ENCODE results near the gene KCNS3. TPM values are rescaled to one million over a fixed set of nuclear protein-coding genes. Genes with fewer than 3 reads are reported as not detected.

The KCNS3 gene
- total and polyA plus RNA-seq, 9 of the 15 experiments (the other 6 are each of a cell fraction or from before 2014, with no cell fraction given) = 0.01 to 0.75 (median 0.25) TPM

- no TSS peak for BruUV-seq (replicated peaks)
- Histone ChIP-seq H3K36me3 (ENCODE audit: control insufficient read depth, insufficient read depth, low read length) (no peaks in the 10 kb centered on the region), H3K27me3 (ENCODE audit: control insufficient read depth in 2 of 2, insufficient read depth in 2 of 2, low read length in 2 of 2) (no peaks in the 10 kb centered on the region), H2AFZ (ENCODE audit: low read depth, low read length) (no peak overlapping the region), H3K9me3 (replicated peaks; ENCODE audit: control insufficient read depth, insufficient read depth, low read depth, low read length) (no peaks in the 10 kb centered on the region), H3K9ac (ENCODE audit: insufficient read depth in 1 of 2, low read depth in 2 of 2, low read length in 2 of 2) (no peak overlapping the region), H3K79me2 (ENCODE audit: control insufficient read depth, insufficient read depth, low read length) (no peaks in the 10 kb centered on the region), H3K4me2 (ENCODE audit: insufficient read depth, low read length) (no peak overlapping the region), H4K20me1 (replicated peaks; ENCODE audit: control insufficient read depth, insufficient read depth, low read length) (no peaks in the 10 kb centered on the region), H3K4me1 (replicated peaks in 1 of 2; ENCODE audit: control insufficient read depth in 2 of 2, insufficient read depth in 2 of 2, low read length in 2 of 2) (no peaks in the 10 kb centered on the region), H3K27ac (ENCODE audit: extremely low read depth, low read depth, low read length) (no peak overlapping the region), H3K9me1 (ENCODE audit: control insufficient read depth, insufficient read depth, low read length) (no peaks in the 10 kb centered on the region), H3K4me3 (no peak overlapping the region)
- ChIA-PET POLR2A (no interaction called here), CTCF (ENCODE audit: low intra/inter-chr PET ratio) (no interaction called here)
- in situ Hi-C loops (cut with MboI) = loop anchor here (5.0 to 10.0 kb wide), 2 partner anchors 335 to 532 kb away; no protein-coding TSS in a partner anchor
- DNase-seq (ENCODE audit: extremely low read depth in 1 of 4, low spot score in 3 of 4) (no peak), FAIRE-seq (no peak), ATAC-seq (no peak)
- 2% methylated on average over 4 of the region's 4 CpGs for WGBS (ENCODE audit: insufficient coverage, low coverage, missing lambda C conversion rate)
- intact Hi-C loops (cut with micrococcal nuclease) = no loop called here
- TF ChIP-seq DDX20 (tag; IDR thresholded peaks at IDR 0.05; ENCODE audit: low read depth) (no peak), KLF6 (CRISPR knock-in tag; IDR thresholded peaks at IDR 0.05; ENCODE audit: borderline replicate concordance) (no peak), CHD1 (IDR thresholded peaks at IDR 0.05; ENCODE audit: low read length) (no peak), PBX2 (CRISPR knock-in tag; IDR thresholded peaks at IDR 0.05; ENCODE audit: low read depth) (no peak), PBX2 (tag; conservative IDR thresholded peaks at IDR 0.05; ENCODE audit: low read depth) (no peak), U2AF1 (optimal IDR thresholded peaks at IDR 0.05; ENCODE audit: low read depth, low read length) (no peak), RBBP5 (IDR thresholded peaks at IDR 0.05; ENCODE audit: borderline replicate concordance, insufficient read depth, low read length, poor library complexity, severe bottlenecking) (no peak), ZNF512 (tag; IDR thresholded peaks at IDR 0.05) (no peak), ESRRB (CRISPR knock-in tag; IDR thresholded peaks at IDR 0.05; ENCODE audit: borderline replicate concordance) (no peak), CHAMP1 (IDR thresholded peaks at IDR 0.05) (no peak), LARP7 (IDR thresholded peaks at IDR 0.05) (no peak), NRF1 (conservative IDR thresholded peaks at IDR 0.05 in 1 of 2, IDR thresholded peaks at IDR 0.05 in 1 of 2) (no peak)
- TF ChIP-seq, protein P1, sequence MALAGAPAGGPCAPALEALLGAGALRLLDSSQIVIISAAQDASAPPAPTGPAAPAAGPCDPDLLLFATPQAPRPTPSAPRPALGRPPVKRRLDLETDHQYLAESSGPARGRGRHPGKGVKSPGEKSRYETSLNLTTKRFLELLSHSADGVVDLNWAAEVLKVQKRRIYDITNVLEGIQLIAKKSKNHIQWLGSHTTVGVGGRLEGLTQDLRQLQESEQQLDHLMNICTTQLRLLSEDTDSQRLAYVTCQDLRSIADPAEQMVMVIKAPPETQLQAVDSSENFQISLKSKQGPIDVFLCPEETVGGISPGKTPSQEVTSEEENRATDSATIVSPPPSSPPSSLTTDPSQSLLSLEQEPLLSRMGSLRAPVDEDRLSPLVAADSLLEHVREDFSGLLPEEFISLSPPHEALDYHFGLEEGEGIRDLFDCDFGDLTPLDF (CRISPR knock-in tag; IDR thresholded peaks at IDR 0.05) = no peak
- TF ChIP-seq, protein P2, sequence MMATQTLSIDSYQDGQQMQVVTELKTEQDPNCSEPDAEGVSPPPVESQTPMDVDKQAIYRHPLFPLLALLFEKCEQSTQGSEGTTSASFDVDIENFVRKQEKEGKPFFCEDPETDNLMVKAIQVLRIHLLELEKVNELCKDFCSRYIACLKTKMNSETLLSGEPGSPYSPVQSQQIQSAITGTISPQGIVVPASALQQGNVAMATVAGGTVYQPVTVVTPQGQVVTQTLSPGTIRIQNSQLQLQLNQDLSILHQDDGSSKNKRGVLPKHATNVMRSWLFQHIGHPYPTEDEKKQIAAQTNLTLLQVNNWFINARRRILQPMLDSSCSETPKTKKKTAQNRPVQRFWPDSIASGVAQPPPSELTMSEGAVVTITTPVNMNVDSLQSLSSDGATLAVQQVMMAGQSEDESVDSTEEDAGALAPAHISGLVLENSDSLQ (IDR thresholded peaks at IDR 0.05) = no peak
Measured at GRCh38 chr2:17850151-17850550, 28.3 kb upstream of the KCNS3 start.
